Natural killer cell (primary cell): ENCODE measurements around the gene XXYLT1. TPM values are rescaled to one million over a fixed set of nuclear protein-coding genes. Genes with fewer than 3 reads are reported as not detected.

ENCODE experiments used
- ATAC-seq, 3 donors: fragments of 150-1000 bp in 2 of 3; fragments of 200-7000 bp in 1 of 3; cut with Tn5 transposase; 1 replicate in 1 of 3; 2 replicates in 2 of 3; pipeline ENCODE4 v1.10.0; 2021; ENCODE audit warnings: mild to moderate bottlenecking in 2 of 3, moderate library complexity in 2 of 3
- DNase-seq, 2 donors: peaks; one replicate each; pipeline versions ENCODE4 v3.0.0 to v3.0.0-alpha.2; 2013 to 2021; ENCODE audit warnings: mixed read lengths in 1 of 2
- H3K27ac ChIP-seq: one replicate; pipeline ENCODE4 v1.5.1; 2013; ENCODE audit warnings: mild to moderate bottlenecking, low read length
- H3K27me3 ChIP-seq: one replicate; pipeline ENCODE4 v1.6.1; 2013; ENCODE audit warnings: low read length; ENCODE audit not compliant: control insufficient read depth, insufficient read depth
- H3K36me3 ChIP-seq: one replicate; pipeline ENCODE4 v1.6.1; 2013; ENCODE audit warnings: low read length; ENCODE audit not compliant: control insufficient read depth, insufficient read depth
- H3K4me1 ChIP-seq: one replicate; pipeline ENCODE4 v1.6.1; 2013; ENCODE audit warnings: low read length; ENCODE audit not compliant: control insufficient read depth, insufficient read depth
- H3K4me3 ChIP-seq: one replicate; pipeline ENCODE4 v1.5.1; 2013; ENCODE audit warnings: low read length
- H3K9me3 ChIP-seq: one replicate; pipeline ENCODE4 v1.6.1; 2013; ENCODE audit warnings: low read length; ENCODE audit not compliant: control insufficient read depth, insufficient read depth
- H3K27ac Mint-ChIP-seq, 2 donors: one replicate each; pipeline ENCODE4 v1.8.0; 2022; ENCODE audit warnings: mild to moderate bottlenecking in 2 of 2, mixed read lengths in 2 of 2, moderate library complexity in 1 of 2
- H3K27me3 Mint-ChIP-seq, 2 donors: one replicate each; pipeline ENCODE4 v1.8.0; 2022; ENCODE audit warnings: low read depth in 2 of 2, mixed read lengths in 2 of 2
- H3K36me3 Mint-ChIP-seq: one replicate; pipeline ENCODE4 v1.8.0; 2022; ENCODE audit warnings: mixed read lengths
- H3K4me1 Mint-ChIP-seq, 2 donors: one replicate each; pipeline ENCODE4 v1.8.0; 2022; ENCODE audit warnings: mixed read lengths in 2 of 2
- H3K4me3 Mint-ChIP-seq: one replicate; pipeline ENCODE4 v1.8.0; 2022; ENCODE audit warnings: mild to moderate bottlenecking, moderate library complexity, mixed read lengths
- H3K9me3 Mint-ChIP-seq, 2 donors: one replicate each; pipeline ENCODE4 v1.8.0; 2022; ENCODE audit warnings: mixed read lengths in 2 of 2
- CTCF ChIP-seq: fragments of 200-600 bp; IDR thresholded peaks from one replicate; pipeline ENCODE4 v1.8.0; 2022; ENCODE audit warnings: antibody characterized with exemption
- WGBS: methylation state at CpG from one replicate; pipeline ENCODE4 v1.1.7; 2013; ENCODE audit warnings: missing lambda C conversion rate; ENCODE audit not compliant: insufficient coverage; 5-methylcytosine and 5-hydroxymethylcytosine counted together
- intact Hi-C: fragments of 100-400 bp; cut with micrococcal nuclease; formaldehyde crosslinking; loops from one replicate; pipeline ENCODE4 v1.14.2; 2022
- total RNA-seq, 4 donors: library from RNA; stranded (reverse); fragments of 120-200 nt in 1 of 4; gene quantifications; one replicate each; pipeline versions ENCODE4 v1.2.3 to v1.2.4, GENCODE V29; 2013 to 2022

XXYLT1 gene
- total RNA-seq, 3 donors from 2014 or later (not counting 1 experiment from before 2014, with no cell fraction given): 8.7 to 13.6 (median 10.2) TPM

GRCh38 chr3:195176776-195177175 is 94.2 kb downstream of the XXYLT1 start:
- no peaks in the 10 kb centered on the region for H3K27me3 ChIP-seq
- Mint-ChIP-seq H3K4me1 (peaks cover 5 to 11% of the 10 kb centered on the region in 2 donors), H3K27me3 (no peaks in the 10 kb centered on the region), H3K27ac (no peak overlapping the region), H3K9me3 (no peaks in the 10 kb centered on the region), H3K4me3 (no peak overlapping the region), H3K36me3 (no peaks in the 10 kb centered on the region)
- no peak for TF ChIP-seq CTCF
- no peaks in the 10 kb centered on the region for H3K36me3 ChIP-seq
- no peak overlapping the region for H3K4me3 ChIP-seq
- no peak for ATAC-seq
- H3K27ac ChIP-seq: no peak overlapping the region
- peaks cover 4% of the 10 kb centered on the region for H3K4me1 ChIP-seq
- intact Hi-C loops: no loop called here
- DNase-seq: no peak
- WGBS: 97% methylated on average over 11 of the region's 12 CpGs
- H3K9me3 ChIP-seq: no peaks in the 10 kb centered on the region

- TF ChIP-seq CTCF: no peak
- WGBS: 96% methylated on average over 11 of the region's 13 CpGs
- ATAC-seq (no peak), DNase-seq (no peak)
- H3K36me3 Mint-ChIP-seq: no peaks in the 10 kb centered on the region
- peaks cover 5 to 11% of the 10 kb centered on the region in 2 donors for H3K4me1 Mint-ChIP-seq
- intact Hi-C loops: no loop called here
- no peak overlapping the region for H3K27ac ChIP-seq
- no peaks in the 10 kb centered on the region for H3K9me3 ChIP-seq
- no peak overlapping the region for H3K4me3 ChIP-seq
- peaks cover 4% of the 10 kb centered on the region for H3K4me1 ChIP-seq
- H3K27me3 Mint-ChIP-seq: no peaks in the 10 kb centered on the region
- H3K27me3 ChIP-seq: no peaks in the 10 kb centered on the region
- H3K9me3 Mint-ChIP-seq: no peaks in the 10 kb centered on the region
- H3K27ac Mint-ChIP-seq: no peak overlapping the region
- no peak overlapping the region for H3K4me3 Mint-ChIP-seq
- H3K36me3 ChIP-seq: no peaks in the 10 kb centered on the region
These were observed 95.3 kb downstream of the XXYLT1 start for GRCh38 chr3:195175476-195176337.

GRCh38 chr3:195175076-195175475 is 95.9 kb downstream of the XXYLT1 start:
- no peak overlapping the region for H3K27ac Mint-ChIP-seq
- Histone ChIP-seq H3K4me3 (no peak overlapping the region), H3K27me3 (no peaks in the 10 kb centered on the region), H3K36me3 (no peaks in the 10 kb centered on the region), H3K27ac (no peak overlapping the region), H3K4me1 (peaks cover 4% of the 10 kb centered on the region), H3K9me3 (no peaks in the 10 kb centered on the region)
- no peak for DNase-seq
- no peak for ATAC-seq
- H3K27me3 Mint-ChIP-seq: no peaks in the 10 kb centered on the region
- H3K36me3 Mint-ChIP-seq: no peaks in the 10 kb centered on the region
- peaks cover 5 to 11% of the 10 kb centered on the region in 2 donors for H3K4me1 Mint-ChIP-seq
- WGBS: 93% methylated on average over 11 of the region's 11 CpGs
- no peak overlapping the region for H3K4me3 Mint-ChIP-seq
- intact Hi-C loops: no loop called here
- TF ChIP-seq CTCF: no peak
- no peaks in the 10 kb centered on the region for H3K9me3 Mint-ChIP-seq
